ENCODE data around the gene MIS12. TPM values are rescaled to one million over a fixed set of nuclear protein-coding genes. Genes with fewer than 3 reads are reported as not detected.
A peak's percentile ranks its signal among the peaks of the same experiment; 100 is the strongest.

The MIS12 gene
- total and polyA plus RNA-seq, 4 donors, result 4.3 to 18.6 (median 11.1) TPM

- Histone ChIP-seq H3K4me3 (ENCODE audit: low read depth in 1 of 3, low read length in 3 of 3) (peak overlapping the region; percentile 88 to 92 (median 91)), H3K9ac (ENCODE audit: low read depth in 1 of 2, low read length in 2 of 2) (peak overlapping the region; percentile 55 to 97), H3K9me3 (ENCODE audit: control insufficient read depth in 4 of 4, low read length in 3 of 4) (no peaks in the 10 kb centered on the region), H3K27ac (ENCODE audit: low read depth in 1 of 2, low read length in 2 of 2) (no peak overlapping the region), H3K36me3 (ENCODE audit: control insufficient read depth in 4 of 4, insufficient read depth in 3 of 4, low read depth in 1 of 4, low read length in 3 of 4) (peaks cover 4 to 31% (median 29%) of the 10 kb centered on the region in 4 donors), H3K4me1 (ENCODE audit: control insufficient read depth in 4 of 4, insufficient read depth in 4 of 4, low read length in 3 of 4) (peaks cover 0 to 15% (median 11%) of the 10 kb centered on the region in 4 donors), H3K27me3 (ENCODE audit: control insufficient read depth in 4 of 4, insufficient read depth in 4 of 4, low read length in 3 of 4) (no peaks in the 10 kb centered on the region)
- TF ChIP-seq MAX (IDR thresholded peaks at IDR 0.05) (no peak), ZBTB33 (IDR thresholded peaks at IDR 0.05) (no peak), GABPA (IDR thresholded peaks at IDR 0.05 in 1 of 2, conservative IDR thresholded peaks at IDR 0.05 in 1 of 2) (no peak), TAF1 (conservative IDR thresholded peaks at IDR 0.05) (no peak), RXRA (IDR thresholded peaks at IDR 0.05) (no peak), JUND (IDR thresholded peaks at IDR 0.05) (no peak), CTCF (IDR thresholded peaks at IDR 0.05; ENCODE audit: low read depth, low read length, missing input control) (no peak), HNF4A (conservative IDR thresholded peaks at IDR 0.05) (no peak), ATF3 (IDR thresholded peaks at IDR 0.05) (no peak), NR2F2 (IDR thresholded peaks at IDR 0.05) (no peak), RAD21 (IDR thresholded peaks at IDR 0.05) (no peak), FOXA2 (IDR thresholded peaks at IDR 0.05) (no peak), HNF4G (IDR thresholded peaks at IDR 0.05) (no peak), FOXA1 (IDR thresholded peaks at IDR 0.05) (no peak)
- DNase-seq (ENCODE audit: low spot score), result no peak
- WGBS, result 60% methylated on average over 5 of the region's 5 CpGs
These were observed 48.5 kb upstream of the MIS12 start for GRCh38 chr17:5437721-5438317.

- under 1% methylated on average over 75 of the region's 75 CpGs for WGBS
- H3K4me1 ChIP-seq (ENCODE audit: control insufficient read depth in 4 of 4, insufficient read depth in 4 of 4, low read length in 3 of 4), result peaks cover 0 to 15% (median 11%) of the 10 kb centered on the region in 4 donors
- H3K4me3 ChIP-seq (ENCODE audit: low read depth in 1 of 3, low read length in 3 of 3), result peak within 1 kb of the TSS; percentile 88 to 92 (median 91)
- H3K9me3 ChIP-seq (ENCODE audit: control insufficient read depth in 4 of 4, low read length in 3 of 4), result no peaks in the 10 kb centered on the region
- peak within 1 kb of the TSS; percentile 55 to 78 for H3K27ac ChIP-seq (ENCODE audit: low read depth in 1 of 2, low read length in 2 of 2)
- H3K9ac ChIP-seq (ENCODE audit: low read depth in 1 of 2, low read length in 2 of 2), result peak within 1 kb of the TSS; percentile 55 to 97
- DNase-seq (ENCODE audit: low spot score), result peak; percentile 98
- no peaks in the 10 kb centered on the region for H3K27me3 ChIP-seq (ENCODE audit: control insufficient read depth in 4 of 4, insufficient read depth in 4 of 4, low read length in 3 of 4)
- peaks cover 1 to 29% (median 25%) of the 10 kb centered on the region in 4 donors for H3K36me3 ChIP-seq (ENCODE audit: control insufficient read depth in 4 of 4, insufficient read depth in 3 of 4, low read depth in 1 of 4, low read length in 3 of 4)
- TF ChIP-seq REST (IDR thresholded peaks at IDR 0.05) (peak; percentile 37), FOXA2 (IDR thresholded peaks at IDR 0.05) (no peak), GABPA (IDR thresholded peaks at IDR 0.05 in 1 of 2, conservative IDR thresholded peaks at IDR 0.05 in 1 of 2) (peak; percentile 55 to 90), RXRA (IDR thresholded peaks at IDR 0.05) (peak in 1 of 2 donors; percentile 42), NR2F2 (IDR thresholded peaks at IDR 0.05) (no peak), FOXA1 (IDR thresholded peaks at IDR 0.05) (peak; percentile 61), YY1 (IDR thresholded peaks at IDR 0.05) (no peak), MAX (IDR thresholded peaks at IDR 0.05) (no peak), RAD21 (IDR thresholded peaks at IDR 0.05) (peak; percentile 93 to 94), TAF1 (conservative IDR thresholded peaks at IDR 0.05) (no peak), HNF4A (conservative IDR thresholded peaks at IDR 0.05) (peak in 1 of 2 donors; percentile 11), ATF3 (IDR thresholded peaks at IDR 0.05) (no peak), CTCF (IDR thresholded peaks at IDR 0.05; ENCODE audit: low read depth, low read length, missing input control) (peak; percentile 99), HNF4G (IDR thresholded peaks at IDR 0.05) (no peak), JUND (IDR thresholded peaks at IDR 0.05) (no peak), EGR1 (IDR thresholded peaks at IDR 0.05; ENCODE audit: low read depth in 2 of 2) (no peak)
These were observed 47.5 kb upstream of the MIS12 start, which contains the start of gene C1QBP for GRCh38 chr17:5438716-5439445. Gene C1QBP, minus strand, starts transcription at chr17:5439155. Its CDS starts 82 bp downstream, at chr17:5439073.

Measured in liver (tissue), 9 donors.